Endometrial microvascular endothelial cells (primary cell): Measurements from ENCODE around the gene RAPGEF4. TPM values are rescaled to one million over a fixed set of nuclear protein-coding genes. Genes with fewer than 3 reads are reported as not detected.

Source experiments
- in situ Hi-C: cut with HindIII; loops from 2 replicates; pipeline ENCODE4 v1.10.0; 2017; ENCODE audit warnings: low sequenced_read_pairs, low pct_unique_long_range_greater_than_20kb; ENCODE audit errors: inconsistent ontology term
- total RNA-seq: library from RNA; depleted of rRNA; stranded (reverse); fragments of >200 nt; gene quantifications from one replicate; pipeline ENCODE4 v1.2.3, GENCODE V29; 2015; ENCODE audit errors: inconsistent ontology term

The RAPGEF4 gene
- total RNA-seq, 1 donor from 2014 or later, result 7.4 TPM

DNA sequence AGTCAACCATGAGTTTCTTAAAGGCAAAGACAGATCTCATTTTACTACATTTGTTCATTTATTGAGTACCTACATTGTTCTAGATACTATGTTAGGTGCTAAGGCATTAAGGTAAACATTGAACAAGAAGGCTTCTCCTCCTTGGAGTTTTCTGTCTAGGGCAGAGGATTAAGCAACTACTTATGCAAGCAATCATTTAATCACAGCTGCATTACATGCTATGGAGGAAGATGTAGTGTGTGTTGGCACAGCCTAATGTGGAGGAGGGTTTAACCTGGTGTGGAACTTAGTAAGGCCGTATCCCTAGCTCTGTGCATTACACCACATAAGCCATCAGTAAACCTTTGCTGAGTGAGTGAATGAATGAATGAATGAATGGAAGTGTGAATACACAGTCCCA lies 233.5 kb downstream of the RAPGEF4 start:
- in situ Hi-C loops, result no loop called here

DNA sequence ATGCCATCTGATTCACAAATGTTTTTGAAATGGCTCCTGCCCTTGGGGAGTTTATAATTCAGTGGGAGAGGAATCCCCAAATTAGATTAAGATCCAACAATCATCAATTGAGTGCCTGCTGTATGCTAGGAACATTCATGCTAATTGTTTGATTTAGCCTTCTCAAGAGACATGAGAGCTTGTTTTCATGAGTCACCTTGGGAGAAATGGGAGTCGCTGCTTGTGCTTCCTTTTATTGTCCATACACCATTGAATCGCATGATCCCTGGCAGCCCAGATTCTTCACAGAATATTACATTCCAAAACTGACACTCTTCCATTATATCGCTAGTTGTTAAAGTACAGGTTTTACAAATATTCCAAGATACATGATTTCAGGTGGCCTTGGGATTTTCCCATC lies 234.0 kb downstream of the RAPGEF4 start:
- in situ Hi-C loops, result no loop called here

DNA sequence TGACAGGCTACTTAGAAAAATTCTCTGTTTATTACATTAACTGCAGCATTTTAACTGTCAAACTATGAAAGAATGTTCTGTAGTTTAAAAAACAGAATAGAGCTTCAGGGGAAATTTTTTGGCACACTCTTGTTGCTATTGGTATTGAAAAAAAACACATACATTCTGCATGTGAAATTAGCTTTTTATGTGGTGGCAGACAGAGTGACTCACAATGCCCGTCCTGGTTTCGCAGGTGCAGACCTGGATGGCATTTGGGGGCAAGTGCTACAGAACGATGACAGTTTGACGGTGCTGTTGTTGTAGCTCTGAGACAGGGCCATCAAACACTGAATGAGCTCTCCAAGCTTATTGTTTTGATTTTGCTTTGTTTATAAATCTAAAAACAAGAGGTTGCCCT lies 235.0 kb downstream of the RAPGEF4 start:
- in situ Hi-C loops, result no loop called here

DNA sequence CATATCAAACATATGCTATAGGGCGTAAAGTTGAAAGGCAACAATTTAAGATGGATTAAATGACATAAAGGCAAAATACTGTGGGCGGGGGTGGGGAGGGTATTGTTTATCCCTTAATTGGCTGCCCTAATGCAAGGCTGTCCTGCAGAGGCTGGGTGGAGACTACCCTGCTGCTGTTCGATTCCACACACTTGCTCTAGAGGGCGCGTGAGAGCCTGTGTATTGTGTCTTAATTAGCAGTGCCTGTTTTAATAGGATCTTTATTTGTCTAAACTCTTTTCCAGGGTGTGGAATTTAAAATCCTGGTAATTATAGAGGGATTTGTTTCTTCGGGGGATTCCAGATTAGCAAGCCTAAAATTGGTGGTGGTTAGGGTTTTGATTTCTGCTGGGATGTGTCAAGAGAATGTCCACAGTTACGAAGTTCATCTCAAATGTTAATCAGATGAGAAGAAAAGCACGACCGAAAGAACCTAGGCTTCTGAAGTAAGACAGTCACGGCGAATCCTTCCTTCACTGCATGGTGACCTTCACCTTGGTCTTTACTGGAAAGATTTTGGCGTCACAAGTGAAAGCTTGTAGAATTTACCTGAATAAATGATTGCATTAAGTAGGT lies 236.5 kb downstream of the RAPGEF4 start:
- in situ Hi-C loops, result no loop called here

DNA sequence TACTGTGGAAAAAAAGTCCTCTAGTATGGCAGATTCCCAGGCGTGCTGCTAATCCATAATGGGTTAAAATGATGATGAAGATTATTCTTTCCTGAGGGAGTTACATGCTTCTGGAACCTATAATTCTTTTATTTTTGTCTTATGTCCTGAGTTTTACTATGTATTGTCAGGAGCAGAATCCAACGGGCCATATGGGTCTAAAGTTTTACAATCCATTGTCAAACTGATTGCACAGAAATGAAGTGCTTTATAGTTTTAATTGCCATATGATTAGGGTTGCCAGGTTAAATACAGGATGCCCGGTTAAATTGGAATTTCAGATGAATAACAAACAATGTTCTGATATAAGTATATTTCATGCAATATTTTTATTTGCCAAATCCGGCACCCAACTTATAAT lies 239.1 kb downstream of the RAPGEF4 start:
- in situ Hi-C loops, result no loop called here

DNA sequence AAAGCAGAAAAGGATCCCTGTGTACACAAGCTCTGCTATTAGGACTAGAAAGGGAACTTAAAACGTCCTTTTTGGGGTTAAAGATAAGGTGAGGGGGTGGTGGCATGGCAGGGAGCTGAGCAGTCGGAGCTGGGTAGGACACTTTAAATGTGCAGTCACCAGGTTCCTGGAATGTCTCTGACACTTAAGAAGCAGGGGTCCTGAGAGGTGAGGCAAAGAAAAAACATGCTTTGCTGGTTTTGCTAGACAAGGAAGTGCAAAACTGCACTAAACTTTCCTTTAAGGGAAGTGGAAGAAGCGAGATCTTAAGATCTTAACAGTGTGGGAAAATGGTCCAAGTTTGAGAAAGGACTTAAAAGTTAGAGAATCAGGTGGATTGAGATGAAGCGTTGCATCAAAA lies 240.5 kb downstream of the RAPGEF4 start:
- in situ Hi-C loops, result no loop called here

DNA sequence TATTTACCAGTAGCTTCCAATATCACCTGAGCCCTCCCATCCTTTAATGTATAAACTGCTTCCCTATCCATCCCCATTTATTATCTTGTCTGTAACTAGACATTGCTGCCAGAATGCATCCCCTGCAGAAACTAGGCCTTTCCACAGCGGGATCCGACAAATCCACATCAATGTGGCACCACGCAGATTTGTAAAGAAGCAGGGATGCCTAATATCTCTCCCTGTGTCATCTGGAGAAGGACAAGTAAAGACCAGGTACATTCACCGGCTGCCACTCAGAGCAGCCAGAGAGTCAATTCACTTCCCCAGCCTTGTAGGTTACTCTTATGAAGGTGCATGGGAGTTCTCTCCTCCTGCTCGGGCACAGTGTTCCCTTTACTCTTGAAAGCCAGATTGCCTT lies 241.2 kb downstream of the RAPGEF4 start:
- in situ Hi-C loops, result no loop called here

DNA sequence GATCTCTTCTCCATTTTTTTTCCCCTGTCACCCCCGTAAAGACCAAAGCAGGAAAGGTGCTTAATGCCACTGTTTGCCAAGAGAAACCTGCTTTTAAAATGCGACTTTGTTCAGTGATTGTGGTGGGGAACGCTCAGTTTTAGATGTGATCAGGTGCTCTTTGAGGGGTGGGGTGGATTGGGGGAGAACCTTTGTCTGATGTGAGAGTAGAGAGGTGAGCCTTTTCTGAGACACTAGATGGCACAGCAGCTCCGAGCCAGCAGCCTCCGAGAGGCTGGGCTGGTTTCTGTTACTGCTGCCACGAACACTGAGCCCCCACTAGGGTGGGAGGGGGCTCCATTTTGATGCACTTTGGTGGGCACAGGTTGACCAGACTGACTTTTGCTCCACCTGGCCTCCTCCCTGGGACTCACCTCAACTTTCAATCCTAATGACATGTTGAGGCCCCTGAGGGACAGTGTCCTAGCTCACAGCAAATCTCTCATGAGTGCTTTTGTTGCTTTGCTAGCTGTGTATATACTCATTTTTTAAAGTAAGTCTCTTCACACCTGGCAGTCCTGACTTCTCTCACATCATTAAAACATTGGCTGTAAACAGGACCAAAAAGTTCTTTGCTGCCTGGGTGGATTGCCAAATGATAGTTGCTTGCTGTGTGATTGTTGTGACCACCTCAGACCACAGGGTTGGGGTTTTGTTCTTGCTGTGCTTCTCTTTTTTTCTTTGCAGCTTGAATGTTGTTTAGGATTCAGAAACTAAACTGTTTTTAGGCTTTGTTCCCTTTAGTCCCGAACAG lies 241.8 kb downstream of the RAPGEF4 start:
- in situ Hi-C loops, result no loop called here

DNA sequence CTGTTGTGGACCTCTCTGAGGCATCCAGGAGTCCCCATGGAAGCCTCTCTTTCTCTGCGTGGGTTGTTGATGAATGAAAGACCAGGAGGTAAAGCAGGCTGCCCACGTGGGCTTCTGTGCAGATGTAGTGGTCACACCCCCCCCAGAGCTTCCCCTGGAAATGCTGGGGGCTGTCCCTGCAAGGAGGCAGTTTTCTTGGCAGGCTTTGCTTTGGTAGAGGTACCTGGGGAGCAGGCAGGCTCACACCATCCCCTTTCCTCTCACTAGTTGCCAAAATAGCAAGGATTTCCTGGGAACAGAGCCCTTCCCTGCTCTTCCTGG lies 242.4 kb downstream of the RAPGEF4 start:
- in situ Hi-C loops, result no loop called here

DNA sequence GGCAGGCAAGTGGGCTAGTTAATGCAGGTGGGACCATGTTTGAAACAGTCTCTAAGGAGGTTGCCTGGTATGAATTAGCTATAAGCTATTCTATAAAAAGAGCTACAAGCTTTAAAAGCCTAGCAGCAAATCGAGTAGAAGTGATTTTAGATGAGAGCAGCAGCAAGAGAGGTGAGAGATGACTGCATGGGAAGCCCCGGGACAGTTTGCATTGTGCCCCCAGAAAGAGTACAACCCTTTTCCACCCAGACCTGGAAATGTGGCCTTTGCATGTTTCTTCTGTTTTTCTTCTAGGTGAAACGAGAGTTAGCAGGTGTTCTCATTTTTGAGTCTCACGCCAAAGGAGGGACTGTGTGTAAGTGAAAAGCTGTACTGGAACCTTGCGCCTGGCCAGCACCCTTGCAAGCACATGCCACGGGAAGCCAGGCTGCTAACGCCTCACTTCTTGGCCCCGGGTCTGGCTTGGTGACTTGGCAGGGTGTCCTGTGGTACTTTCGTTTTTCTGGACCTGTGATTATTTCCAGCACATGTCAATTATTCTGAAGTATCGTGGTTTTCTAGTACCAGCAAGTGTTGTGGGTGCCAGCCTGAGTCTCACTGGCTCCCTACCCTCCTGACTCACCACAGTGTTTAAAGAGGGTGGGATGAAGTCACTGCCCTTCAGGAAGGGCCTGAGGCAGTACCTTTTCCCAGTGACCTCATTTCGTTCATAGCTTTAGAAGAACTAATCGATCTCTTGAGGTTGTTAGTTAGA lies 249.7 kb downstream of the RAPGEF4 start:
- in situ Hi-C loops, result no loop called here

DNA sequence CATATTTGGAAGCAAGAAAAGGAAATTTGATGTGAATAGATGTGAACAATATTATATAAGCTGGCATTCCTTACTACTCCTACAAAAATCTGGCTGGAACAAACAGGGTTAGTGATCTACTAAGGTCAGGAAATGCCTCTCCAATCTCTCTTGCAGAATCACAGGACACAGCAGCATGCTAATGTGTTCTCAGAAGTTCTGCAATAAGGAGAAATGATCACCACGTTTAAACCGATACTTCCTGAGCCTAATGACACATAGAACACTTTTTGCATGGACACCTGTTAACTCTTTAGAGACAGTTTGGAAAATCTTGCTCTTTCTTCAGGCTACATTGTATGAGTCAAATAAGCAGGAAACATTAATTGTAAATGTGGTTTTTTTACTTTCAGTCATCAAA lies 250.4 kb downstream of the RAPGEF4 start:
- in situ Hi-C loops, result no loop called here

DNA sequence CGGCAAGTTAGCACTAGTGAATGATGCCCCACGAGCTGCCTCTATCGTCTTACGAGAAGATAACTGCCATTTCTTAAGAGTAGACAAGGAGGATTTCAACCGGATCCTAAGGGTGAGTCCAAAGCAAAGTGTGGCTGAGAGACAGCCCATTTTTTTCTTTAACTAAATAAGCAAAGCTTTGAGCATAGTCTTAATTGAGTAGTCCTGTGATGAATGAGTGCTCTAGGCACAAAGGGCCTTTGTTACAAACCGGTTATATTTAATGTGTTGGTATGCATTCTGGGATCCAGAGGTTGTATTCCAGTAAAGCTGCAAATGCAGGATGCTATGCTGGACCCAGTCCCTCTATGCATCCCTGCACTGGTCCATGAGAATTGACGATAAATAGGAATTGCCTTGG lies 253.1 kb downstream of the RAPGEF4 start:
- in situ Hi-C loops, result no loop called here

DNA sequence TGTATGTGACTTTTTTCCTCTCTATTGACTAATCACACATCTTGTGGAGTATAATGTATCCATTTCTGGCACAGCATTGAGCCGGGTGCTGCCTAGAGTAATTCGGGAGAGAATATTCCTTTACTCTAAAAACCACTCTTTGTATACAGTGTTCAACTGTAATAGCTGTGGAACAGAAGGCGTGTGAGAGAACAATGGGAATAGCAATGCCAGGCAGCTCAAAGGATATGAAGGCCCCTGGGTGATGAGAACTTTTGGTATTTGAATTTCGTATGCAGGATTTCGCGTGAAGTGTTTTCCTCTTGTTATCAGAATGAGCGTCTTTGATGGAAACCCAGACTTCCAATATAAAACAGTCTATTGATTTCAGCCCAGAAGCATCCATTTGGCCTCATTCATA lies 255.4 kb downstream of the RAPGEF4 start:
- in situ Hi-C loops, result no loop called here

DNA sequence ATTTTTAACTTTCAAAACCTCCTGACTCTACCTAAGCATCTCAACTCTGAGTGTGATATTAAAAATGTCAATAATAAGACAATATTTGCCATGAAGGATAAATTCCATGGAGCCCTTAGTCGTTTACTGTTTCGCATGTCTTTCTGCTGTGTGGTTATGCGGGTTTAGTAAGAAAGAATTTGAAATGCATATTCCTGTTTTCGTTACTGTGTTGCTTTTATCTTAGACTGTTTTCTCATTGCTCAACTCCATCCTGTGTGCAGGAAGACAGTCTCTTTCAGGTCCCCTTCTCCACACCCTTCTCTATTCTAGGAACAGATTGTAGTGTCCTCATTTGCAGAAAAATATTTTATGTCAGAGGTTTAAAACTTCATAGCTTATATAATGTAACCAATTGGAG lies 257.5 kb downstream of the RAPGEF4 start:
- in situ Hi-C loops, result no loop called here

DNA sequence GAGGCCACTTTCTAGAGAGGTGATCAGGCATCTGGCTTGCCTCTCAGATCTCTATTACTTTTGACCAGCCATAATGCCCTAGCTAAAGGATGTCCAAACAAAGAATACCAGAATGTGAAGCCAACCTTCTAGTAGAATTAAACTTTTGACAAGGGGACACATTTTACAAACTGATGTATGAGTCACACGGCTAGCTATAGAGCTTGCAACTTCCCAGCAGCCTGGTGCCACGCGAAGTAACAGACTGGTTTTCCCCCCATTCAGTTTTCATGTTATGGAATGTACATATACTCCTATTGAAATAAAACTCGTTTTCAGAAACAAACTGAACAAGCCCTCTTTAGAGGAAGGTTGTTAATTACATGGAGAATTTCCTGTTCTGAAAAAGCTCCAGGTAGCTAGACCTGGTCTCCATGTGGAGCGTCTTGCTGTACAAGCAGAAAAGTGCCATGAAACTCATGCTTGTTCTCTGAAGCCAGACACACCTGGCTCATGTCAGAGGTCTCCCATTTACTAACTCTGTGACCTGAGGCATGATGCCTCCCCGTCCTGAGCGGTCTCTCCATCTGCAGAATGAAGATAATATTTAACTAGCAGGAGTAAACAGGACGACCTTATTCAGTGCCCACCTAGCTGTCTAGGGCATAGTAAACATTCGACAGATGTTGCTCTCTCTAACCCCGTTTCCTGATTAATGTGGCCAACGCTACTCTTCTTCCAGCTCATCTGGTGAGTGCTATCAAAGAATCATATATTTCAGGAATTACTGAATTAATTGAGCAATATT lies 258.5 kb downstream of the RAPGEF4 start:
- in situ Hi-C loops, result no loop called here

DNA sequence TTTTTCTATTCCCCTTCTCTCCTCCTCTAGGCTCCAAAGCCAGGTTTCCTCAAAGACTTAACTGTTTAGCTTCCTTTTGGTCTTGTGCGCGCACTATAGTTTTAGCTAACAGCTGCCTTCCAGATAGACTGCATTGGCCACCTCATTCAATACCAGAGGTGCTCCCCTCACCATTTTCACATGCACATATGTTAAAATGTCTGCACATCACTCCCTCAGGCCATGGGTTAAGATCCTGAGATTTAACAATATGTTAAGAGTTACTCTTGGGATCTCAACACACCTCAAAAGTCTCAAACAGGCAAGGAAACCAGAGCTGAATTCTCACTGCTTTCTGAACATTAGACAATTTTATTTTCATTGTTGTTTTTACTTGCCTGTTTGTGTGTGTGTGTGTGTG lies 259.2 kb downstream of the RAPGEF4 start:
- in situ Hi-C loops, result no loop called here

DNA sequence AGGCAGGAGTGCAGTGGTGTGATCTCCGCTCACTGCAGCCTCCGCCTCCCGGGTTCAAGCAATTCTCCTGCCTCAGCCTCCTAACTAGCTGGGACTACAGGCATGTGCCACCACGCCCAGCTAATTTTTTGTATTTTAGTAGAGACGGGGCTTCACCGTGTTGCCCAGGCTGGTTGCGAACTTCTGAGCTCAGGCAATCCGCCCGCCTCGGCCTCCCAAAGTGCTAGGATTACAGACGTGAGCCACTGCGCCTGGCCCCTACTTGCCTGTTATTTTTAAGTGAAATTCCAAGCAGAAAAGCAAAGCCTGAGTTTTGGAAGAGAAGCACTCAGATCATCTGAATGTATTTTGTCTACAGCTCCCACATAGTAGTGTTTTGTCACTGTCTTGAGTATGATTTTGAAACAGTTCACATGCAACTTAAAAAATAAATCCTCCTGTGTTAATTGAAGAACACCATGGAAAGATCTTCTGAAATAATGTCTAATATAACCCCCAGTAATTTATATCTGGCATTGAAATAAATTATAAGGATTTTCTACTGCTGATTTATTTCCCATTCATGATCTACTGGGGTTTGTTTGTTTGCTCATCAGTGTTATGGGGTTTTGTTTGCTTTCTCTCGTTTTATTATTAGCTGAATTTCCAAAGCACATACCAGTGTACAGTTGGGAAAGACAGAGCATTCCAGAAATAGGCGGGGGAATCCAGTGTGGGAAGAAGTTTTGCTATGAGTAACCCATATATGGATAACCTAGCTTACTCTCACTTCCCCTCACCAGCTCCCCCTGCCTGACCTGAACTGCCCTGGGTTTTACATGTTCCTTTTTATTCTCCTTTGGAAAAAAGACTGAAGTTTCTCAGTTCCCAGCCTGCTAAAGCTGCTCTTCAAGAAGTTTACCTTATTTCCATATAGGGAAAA lies 259.9 kb downstream of the RAPGEF4 start:
- in situ Hi-C loops, result no loop called here

DNA sequence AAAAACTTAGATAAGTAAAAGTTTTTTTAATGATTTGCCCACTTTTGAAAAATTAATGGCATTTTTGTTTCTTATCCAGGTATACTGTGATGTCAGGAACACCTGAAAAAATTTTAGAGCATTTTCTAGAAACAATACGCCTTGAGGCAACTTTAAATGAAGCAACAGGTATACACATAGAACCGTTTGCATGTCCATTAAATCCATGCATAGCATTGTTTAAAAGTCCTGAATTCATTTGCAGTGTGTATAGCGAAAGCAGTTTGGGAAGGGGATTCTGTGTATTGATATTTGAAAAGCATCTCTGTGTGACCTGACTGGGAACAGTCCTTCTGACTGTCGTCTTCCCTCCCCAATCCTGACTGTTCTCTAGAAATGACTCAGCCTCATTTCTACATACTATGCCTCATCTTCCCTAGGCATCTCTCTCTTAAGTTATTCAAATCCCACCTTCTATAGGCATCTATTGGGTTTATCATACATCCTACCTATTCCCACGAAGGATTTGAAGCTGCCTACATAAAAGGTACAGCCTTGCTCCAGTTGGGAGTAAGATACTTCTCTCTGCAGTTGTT lies 260.8 kb downstream of the RAPGEF4 start:
- in situ Hi-C loops, result no loop called here
